ENCODE data around the gene MMP17.

Gene MMP17

GRCh38 chr12:131852551-131853299 is 24.5 kb downstream of the MMP17 start:
- Histone ChIP-seq H3K9me3 (no peaks in the 10 kb centered on the region), H3K27me3 (peaks cover 0 to 79% of the 10 kb centered on the region in 2 donors), H3K4me3 (no peak overlapping the region), H3K27ac (no peak overlapping the region), H3K36me3 (no peaks in the 10 kb centered on the region), H3K4me1 (no peaks in the 10 kb centered on the region)
- no peak for DNase-seq
- intact Hi-C loops (cut with DNase I; ENCODE audit: low total_unique reads) = loop anchor here (5.0 kb wide), 1 partner anchor 145 kb away; no protein-coding TSS in a partner anchor
- no peak for TF ChIP-seq CTCF (IDR thresholded peaks at IDR 0.05)

- intact Hi-C loops (cut with DNase I; ENCODE audit: low total_unique reads) = loop anchor here (5.0 kb wide), 1 partner anchor 143 kb away; no protein-coding TSS in a partner anchor
- H3K27ac ChIP-seq = no peak overlapping the region
- TF ChIP-seq CTCF (IDR thresholded peaks at IDR 0.05) = no peak
Measured at GRCh38 chr12:131853832-131854797, 25.9 kb downstream of the MMP17 start.

GRCh38 chr12:131854861-131855476 is 26.8 kb downstream of the MMP17 start:
- TF ChIP-seq CTCF (IDR thresholded peaks at IDR 0.05) = no peak
- Histone ChIP-seq H3K36me3 (no peaks in the 10 kb centered on the region), H3K27me3 (peaks cover 0 to 75% of the 10 kb centered on the region in 2 donors), H3K4me3 (no peak overlapping the region), H3K4me1 (no peaks in the 10 kb centered on the region), H3K27ac (no peak overlapping the region), H3K9me3 (no peaks in the 10 kb centered on the region)
- intact Hi-C loops (cut with DNase I; ENCODE audit: low total_unique reads) = loop anchor here (5.0 kb wide), 1 partner anchor 142 kb away; no protein-coding TSS in a partner anchor
- no peak for DNase-seq

More at GRCh38 chr12:131853832-131854797, 25.9 kb downstream of the MMP17 start:
- Histone ChIP-seq H3K9me3 (no peaks in the 10 kb centered on the region), H3K36me3 (no peaks in the 10 kb centered on the region), H3K27me3 (peaks cover 0 to 80% of the 10 kb centered on the region in 2 donors), H3K4me3 (no peak overlapping the region), H3K4me1 (no peaks in the 10 kb centered on the region)
- DNase-seq = no peak

- no peak for DNase-seq
- H3K27ac ChIP-seq = no peak overlapping the region
- no peaks in the 10 kb centered on the region for H3K9me3 ChIP-seq
- H3K4me3 ChIP-seq = no peak overlapping the region
- peaks cover 0 to 69% of the 10 kb centered on the region in 2 donors for H3K27me3 ChIP-seq
- no peaks in the 10 kb centered on the region for H3K4me1 ChIP-seq
- TF ChIP-seq CTCF (IDR thresholded peaks at IDR 0.05) = no peak
- H3K36me3 ChIP-seq = no peaks in the 10 kb centered on the region
- intact Hi-C loops (cut with DNase I; ENCODE audit: low total_unique reads) = no loop called here
Measured at GRCh38 chr12:131855521-131856142, 27.4 kb downstream of the MMP17 start.
